Tibial nerve (tissue), 3 donors: ENCODE data around the gene SUGCT.

Experiments used
- POLR2A ChIP-seq, 2 donors: fragments of 450-650 bp; IDR thresholded peaks; one replicate each; pipeline ENCODE4 v1.6.1; 2017; ENCODE audit warnings: antibody characterized with exemption in 2 of 2, mild to moderate bottlenecking in 2 of 2, moderate library complexity in 2 of 2
- TF ChIP-seq, protein P1 (sequence below), 5 experiments: fragments of 200-600 bp in 3 of 5; fragments of 450-650 bp in 2 of 5; sonication (generic) in 3 of 5; IDR thresholded peaks; one replicate each; pipeline ENCODE4 v1.5.1; 2016 to 2019; ENCODE audit warnings: antibody characterized with exemption in 5 of 5, mild to moderate bottlenecking in 3 of 5, moderate library complexity in 2 of 5

DNA sequence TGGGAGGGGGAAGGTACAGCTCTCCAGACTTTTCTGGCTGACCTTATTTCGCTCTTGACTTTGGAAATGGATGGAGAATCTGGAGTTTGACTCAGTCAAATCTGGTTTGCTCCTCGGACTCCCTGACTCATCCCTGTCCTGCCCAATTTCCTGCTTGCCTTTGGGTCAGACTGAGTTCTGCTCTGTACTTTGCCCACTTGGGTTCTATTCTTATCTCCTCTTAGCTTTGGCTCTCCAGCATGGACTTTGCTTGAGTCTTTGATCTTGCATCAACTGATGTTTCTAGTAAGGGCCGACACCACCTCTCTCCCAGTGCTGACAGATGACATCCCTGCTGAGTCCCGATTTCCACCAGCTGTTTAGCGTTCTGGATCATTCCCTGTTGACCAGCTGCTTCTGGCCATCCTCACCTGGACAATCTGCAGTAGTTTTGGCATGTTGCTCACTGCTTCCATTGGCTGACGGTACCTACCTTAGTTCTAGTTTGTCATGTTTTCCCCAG lies 335.3 kb downstream of the SUGCT start:
- TF ChIP-seq, protein P1, sequence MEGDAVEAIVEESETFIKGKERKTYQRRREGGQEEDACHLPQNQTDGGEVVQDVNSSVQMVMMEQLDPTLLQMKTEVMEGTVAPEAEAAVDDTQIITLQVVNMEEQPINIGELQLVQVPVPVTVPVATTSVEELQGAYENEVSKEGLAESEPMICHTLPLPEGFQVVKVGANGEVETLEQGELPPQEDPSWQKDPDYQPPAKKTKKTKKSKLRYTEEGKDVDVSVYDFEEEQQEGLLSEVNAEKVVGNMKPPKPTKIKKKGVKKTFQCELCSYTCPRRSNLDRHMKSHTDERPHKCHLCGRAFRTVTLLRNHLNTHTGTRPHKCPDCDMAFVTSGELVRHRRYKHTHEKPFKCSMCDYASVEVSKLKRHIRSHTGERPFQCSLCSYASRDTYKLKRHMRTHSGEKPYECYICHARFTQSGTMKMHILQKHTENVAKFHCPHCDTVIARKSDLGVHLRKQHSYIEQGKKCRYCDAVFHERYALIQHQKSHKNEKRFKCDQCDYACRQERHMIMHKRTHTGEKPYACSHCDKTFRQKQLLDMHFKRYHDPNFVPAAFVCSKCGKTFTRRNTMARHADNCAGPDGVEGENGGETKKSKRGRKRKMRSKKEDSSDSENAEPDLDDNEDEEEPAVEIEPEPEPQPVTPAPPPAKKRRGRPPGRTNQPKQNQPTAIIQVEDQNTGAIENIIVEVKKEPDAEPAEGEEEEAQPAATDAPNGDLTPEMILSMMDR (IDR thresholded peaks at IDR 0.05) = no peak
- TF ChIP-seq POLR2A (IDR thresholded peaks at IDR 0.05) = no peak
